GM10847 (cell line): ENCODE measurements around the gene EFCC1.

Source experiments
- POLR2A ChIP-seq: IDR thresholded peaks from 2 replicates; pipeline ENCODE4 v1.6.1; 2011; ENCODE audit not compliant: insufficient read length; ENCODE audit errors: extremely low read depth

Gene EFCC1

GRCh38 chr3:129002573-129003569, 1.8 kb downstream of the EFCC1 start:
- no peak for TF ChIP-seq POLR2A

GRCh38 chr3:129003578-129004112, 2.5 kb downstream of the EFCC1 start:
- TF ChIP-seq POLR2A: no peak

GRCh38 chr3:129004639-129005295, 3.7 kb downstream of the EFCC1 start:
- no peak for TF ChIP-seq POLR2A

GRCh38 chr3:129005526-129006303, 4.6 kb downstream of the EFCC1 start:
- TF ChIP-seq POLR2A: no peak

GRCh38 chr3:129006864-129007263, 5.8 kb downstream of the EFCC1 start:
- no peak for TF ChIP-seq POLR2A

- no peak for TF ChIP-seq POLR2A
Measured at GRCh38 chr3:129007792-129008191, 6.7 kb downstream of the EFCC1 start.

GRCh38 chr3:129009266-129009665, 8.2 kb downstream of the EFCC1 start:
- no peak for TF ChIP-seq POLR2A

- no peak for TF ChIP-seq POLR2A
Measured at GRCh38 chr3:129010310-129010956, 9.3 kb downstream of the EFCC1 start.

GRCh38 chr3:129013491-129013891, 12.4 kb downstream of the EFCC1 start:
- no peak for TF ChIP-seq POLR2A

GRCh38 chr3:129014148-129014547, 13.0 kb downstream of the EFCC1 start:
- TF ChIP-seq POLR2A: no peak

- TF ChIP-seq POLR2A: no peak
Measured at GRCh38 chr3:129014793-129015345, 13.8 kb downstream of the EFCC1 start.

GRCh38 chr3:129015388-129016105, 14.4 kb downstream of the EFCC1 start:
- TF ChIP-seq POLR2A: no peak

GRCh38 chr3:129016356-129016719, 15.2 kb downstream of the EFCC1 start:
- TF ChIP-seq POLR2A: no peak

- no peak for TF ChIP-seq POLR2A
Measured at GRCh38 chr3:129016720-129017483, 15.8 kb downstream of the EFCC1 start.
